ENCODE measurements around the gene C2CD3. TPM values are rescaled to one million over a fixed set of nuclear protein-coding genes. Genes with fewer than 3 reads are reported as not detected.

C2CD3 gene
- total RNA-seq, 4 donors from 2014 or later: 17.5 to 34.0 (median 19.0) TPM

- no peak for ATAC-seq (ENCODE audit: low FRiP score)
- DNase-seq (ENCODE audit: low spot score): no peak
- no peak for TF ChIP-seq CTCF (IDR thresholded peaks at IDR 0.05)
These were observed 11.8 kb upstream of the C2CD3 start for GRCh38 chr11:74182635-74183034.

GRCh38 chr11:74179234-74180052 lies 8.6 kb upstream of the C2CD3 start:
- TF ChIP-seq CTCF (IDR thresholded peaks at IDR 0.05): no peak
- DNase-seq (ENCODE audit: low spot score) (no peak), ATAC-seq (ENCODE audit: low FRiP score) (no peak)

- DNase-seq (ENCODE audit: low spot score) (no peak), ATAC-seq (ENCODE audit: low FRiP score) (no peak)
- no peak for TF ChIP-seq CTCF (IDR thresholded peaks at IDR 0.05)
These were observed 5.1 kb upstream of the C2CD3 start for GRCh38 chr11:74175920-74176319.

- no peak for DNase-seq (ENCODE audit: low spot score)
- TF ChIP-seq CTCF (IDR thresholded peaks at IDR 0.05): no peak
- ATAC-seq (ENCODE audit: low FRiP score): no peak
These were observed 1.2 kb upstream of the C2CD3 start for GRCh38 chr11:74171997-74172396.

GRCh38 chr11:74171630-74171968 lies 797 bp upstream of the C2CD3 start:
- TF ChIP-seq CTCF (IDR thresholded peaks at IDR 0.05): no peak
- no peak for ATAC-seq (ENCODE audit: low FRiP score)
- DNase-seq (ENCODE audit: low spot score): no peak

- DNase-seq (ENCODE audit: low spot score) (no peak), ATAC-seq (ENCODE audit: low FRiP score) (no peak)
- no peak for TF ChIP-seq CTCF (IDR thresholded peaks at IDR 0.05)
These were observed 904 bp downstream of the C2CD3 start for GRCh38 chr11:74169738-74170458.

- DNase-seq (ENCODE audit: low spot score) (no peak), ATAC-seq (ENCODE audit: low FRiP score) (no peak)
- TF ChIP-seq CTCF (IDR thresholded peaks at IDR 0.05): no peak
These were observed 2.0 kb downstream of the C2CD3 start for GRCh38 chr11:74168838-74169237.
